HepG2 (cell line): ENCODE measurements around the gene ABCA8. TPM values are rescaled to one million over a fixed set of nuclear protein-coding genes. Genes with fewer than 3 reads are reported as not detected.

Source experiments
- ATF7 ChIP-seq, 2 experiments: fragments of 450-650 bp in 1 of 2; sonication (generic) in 1 of 2; formaldehyde crosslinking in 1 of 2; IDR thresholded peaks; 2 replicates each; pipeline versions ENCODE4 v1.4.0 to v1.6.1; 2016 to 2020; ENCODE audit warnings: antibody characterized with exemption in 1 of 2, mild to moderate bottlenecking in 1 of 2, missing genetic modification reagents in 1 of 2
- FOSL1 ChIP-seq: sonication (generic); formaldehyde crosslinking; IDR thresholded peaks from 2 replicates; pipeline ENCODE4 v1.9.0; 2021; ENCODE audit warnings: missing genetic modification reagents, borderline replicate concordance
- FOXA1 ChIP-seq, 2 experiments: fragments of 450-650 bp in 1 of 2; sonication (generic) in 1 of 2; formaldehyde crosslinking in 1 of 2; IDR thresholded peaks; 2 replicates each; pipeline versions ENCODE4 v1.4.0 to v1.6.1; 2016 to 2020; ENCODE audit warnings: missing genetic modification reagents in 1 of 2
- FOXP1 ChIP-seq, 2 experiments: fragments of 450-650 bp in 1 of 2; IDR thresholded peaks; 2 replicates each; pipeline ENCODE4 v1.6.1; 2017 to 2018; ENCODE audit warnings: antibody characterized with exemption in 1 of 2
- GATAD2A ChIP-seq: IDR thresholded peaks from 2 replicates; pipeline ENCODE4 v1.6.1; 2016
- MEIS2 ChIP-seq: sonication (generic); formaldehyde crosslinking; IDR thresholded peaks from 2 replicates; pipeline ENCODE4 v1.9.0; 2021; ENCODE audit warnings: mild to moderate bottlenecking, missing genetic modification reagents
- MIER3 ChIP-seq: IDR thresholded peaks from 2 replicates; pipeline ENCODE4 v1.6.1; 2016; ENCODE audit warnings: missing compliant biosample characterization, borderline replicate concordance
- NFKBIZ ChIP-seq: IDR thresholded peaks from 2 replicates; pipeline ENCODE4 v1.6.1; 2018; ENCODE audit warnings: missing genetic modification reagents, missing compliant biosample characterization
- RARG ChIP-seq: sonication (generic); formaldehyde crosslinking; IDR thresholded peaks from 2 replicates; pipeline ENCODE4 v1.4.0; 2020; ENCODE audit warnings: low read depth, mild to moderate bottlenecking, missing genetic modification reagents
- RXRA ChIP-seq: sonication (generic); formaldehyde crosslinking; IDR thresholded peaks from 2 replicates; pipeline ENCODE4 v1.5.1; 2020; ENCODE audit warnings: missing genetic modification reagents
- SAP130 ChIP-seq: IDR thresholded peaks from 2 replicates; pipeline ENCODE4 v1.6.1; 2016; ENCODE audit warnings: low read depth
- ZC3H4 ChIP-seq: sonication (generic); formaldehyde crosslinking; IDR thresholded peaks from 2 replicates; pipeline ENCODE4 v1.4.0; 2020; ENCODE audit warnings: missing genetic modification reagents, borderline replicate concordance
- ZNF280B ChIP-seq: sonication (generic); formaldehyde crosslinking; IDR thresholded peaks from 2 replicates; pipeline ENCODE4 v1.5.0; 2020; ENCODE audit warnings: missing genetic modification reagents, mild to moderate bottlenecking, borderline replicate concordance
- ZNF33A ChIP-seq: sonication (generic); formaldehyde crosslinking; IDR thresholded peaks from 2 replicates; pipeline ENCODE4 v1.5.1; 2020; ENCODE audit warnings: missing genetic modification reagents, mild to moderate bottlenecking, moderate library complexity, borderline replicate concordance
- ZNF362 ChIP-seq: sonication (generic); formaldehyde crosslinking; IDR thresholded peaks from 2 replicates; pipeline ENCODE4 v1.4.0; 2020; ENCODE audit warnings: missing genetic modification reagents, mild to moderate bottlenecking, borderline replicate concordance
- ZNF44 ChIP-seq: sonication (generic); formaldehyde crosslinking; IDR thresholded peaks from 2 replicates; pipeline ENCODE4 v1.5.1; 2020; ENCODE audit warnings: mild to moderate bottlenecking, missing genetic modification reagents
- ZNF510 ChIP-seq: sonication (generic); formaldehyde crosslinking; IDR thresholded peaks from 2 replicates; pipeline ENCODE4 v1.4.0; 2020; ENCODE audit warnings: low read depth, mild to moderate bottlenecking, missing genetic modification reagents
- ZNF574 ChIP-seq: sonication (generic); formaldehyde crosslinking; IDR thresholded peaks from 2 replicates; pipeline ENCODE4 v1.4.0; 2020; ENCODE audit warnings: missing genetic modification reagents
- ZNF607 ChIP-seq: sonication (generic); formaldehyde crosslinking; IDR thresholded peaks from 2 replicates; pipeline ENCODE4 v1.5.1; 2020; ENCODE audit warnings: missing genetic modification reagents, mild to moderate bottlenecking, borderline replicate concordance
- ZNF629 ChIP-seq: sonication (generic); formaldehyde crosslinking; conservative IDR thresholded peaks from 2 replicates; pipeline ENCODE4 v1.5.0; 2020; ENCODE audit warnings: missing genetic modification reagents
- ZNF703 ChIP-seq: sonication (generic); formaldehyde crosslinking; IDR thresholded peaks from 2 replicates; pipeline ENCODE4 v1.5.1; 2020; ENCODE audit warnings: missing genetic modification reagents, mild to moderate bottlenecking, moderate library complexity, borderline replicate concordance
- ZSCAN21 ChIP-seq: sonication (generic); formaldehyde crosslinking; IDR thresholded peaks from 2 replicates; pipeline ENCODE4 v1.8.0; 2022; ENCODE audit warnings: mild to moderate bottlenecking, missing genetic modification reagents, moderate library complexity, borderline replicate concordance
- polyA plus RNA-seq, 8 experiments: library from polyadenylated mRNA; depleted of rRNA in 3 of 8; stranded (reverse) in 7 of 8; unstranded in 1 of 8; fragments of >200 nt; fragmentation: Illumina TruSeq in 4 of 8; extraction: Trizol in 4 of 8; gene quantifications; 2 replicates each; pipeline versions ENCODE4 v1.2.1 to v1.2.3, GENCODE V29; 2011 to 2016; ENCODE audit warnings: low read depth in 4 of 8, missing spikeins in 1 of 8, mixed read lengths in 1 of 8; ENCODE audit not compliant: insufficient read depth in 1 of 8
- total RNA-seq, 5 experiments: library from RNA; depleted of rRNA; stranded (reverse); fragments of >200 nt; fragmentation: Illumina TruSeq; extraction: Trizol; gene quantifications; 2 replicates each; pipeline ENCODE4 v1.2.3, GENCODE V29; 2016; ENCODE audit warnings: low read depth in 1 of 5

The ABCA8 gene
- total and polyA plus RNA-seq, 2 of the 13 experiments (the other 11 are each of a cell fraction or from before 2014, with no cell fraction given): 0.05 to 0.18 TPM

GRCh38 chr17:68821860-68822696 is 133.1 kb downstream of the ABCA8 start (continued):
- TF ChIP-seq FOSL1 (peak; percentile 95), FOXA1 (IDR thresholded peaks at IDR 0.05) (no peak), FOXA1 (CRISPR knock-in tag; IDR thresholded peaks at IDR 0.05) (peak; percentile 68), SAP130 (peak; percentile 77), MEIS2 (CRISPR knock-in tag) (peak; percentile 92), RARG (CRISPR knock-in tag) (no peak), MIER3 (CRISPR knock-in tag) (peak; percentile 93; the same call in 1 of the 2 replicates), ZNF33A (no peak), ZSCAN21 (CRISPR knock-in tag) (no peak), ZNF574 (peak; percentile 37; the same call in 1 of the 2 replicates), ZNF362 (CRISPR knock-in tag) (no peak), RXRA (CRISPR knock-in tag) (peak; percentile 83; the same call in 1 of the 2 replicates), NFKBIZ (CRISPR knock-in tag) (peak; percentile 81; the same call in 1 of the 2 replicates), ZNF629 (no peak), ZNF607 (peak; percentile 19; the same call in 1 of the 2 replicates), FOXP1 (IDR thresholded peaks at IDR 0.05) (no peak), FOXP1 (CRISPR knock-in tag; IDR thresholded peaks at IDR 0.05) (peak; percentile 39; the same call in 1 of the 2 replicates), GATAD2A (CRISPR knock-in tag) (peak; percentile 96), ATF7 (IDR thresholded peaks at IDR 0.05) (no peak), ATF7 (CRISPR knock-in tag; IDR thresholded peaks at IDR 0.05) (no peak; the same call in 1 of the 2 replicates), ZNF280B (CRISPR knock-in tag) (no peak), ZC3H4 (CRISPR knock-in tag) (peak; percentile 52; the same call in 1 of the 2 replicates), ZNF703 (no peak), ZNF44 (no peak), ZNF510 (no peak)
